MCF 10A (cell line): ENCODE data around the gene DLG2. TPM values are rescaled to one million over a fixed set of nuclear protein-coding genes. Genes with fewer than 3 reads are reported as not detected.
A peak's percentile ranks its signal among the peaks of the same experiment; 100 is the strongest.

Source experiments
- BruUV-seq: library from RNA; stranded (reverse); fragments of 400-500 nt; replicated peaks from 2 replicates; lab custom pipeline; 2021; lab: Mats Ljungman, UMichigan
- CTCF ChIA-PET: fragments of 300-600 bp; sonication (Branson Sonifier 250); formaldehyde crosslinking; extraction: SDS; loops from one replicate; lab custom pipeline; 2021; ENCODE audit warnings: antibody characterized with exemption, inconsistent platforms; lab: Yijun Ruan, JAX
- POLR2A ChIA-PET: fragments of 300-600, 350-650 bp; sonication (Branson Sonifier 250); formaldehyde crosslinking; extraction: SDS; loops from one replicate; lab custom pipeline; 2020; ENCODE audit warnings: antibody characterized with exemption, inconsistent platforms; lab: Yijun Ruan, JAX
- DNase-seq: peaks from one replicate; pipeline ENCODE4 v3.0.0-alpha.2; 2018; ENCODE audit not compliant: unreplicated experiment
- H3K27ac Mint-ChIP-seq: one replicate; pipeline ENCODE4 v1.8.0; 2022; ENCODE audit warnings: mild to moderate bottlenecking, low read depth, mixed read lengths; ENCODE audit not compliant: unreplicated experiment
- H3K27me3 Mint-ChIP-seq: one replicate; pipeline ENCODE4 v1.8.0; 2022; ENCODE audit warnings: mixed read lengths; ENCODE audit not compliant: insufficient read depth, unreplicated experiment
- H3K36me3 Mint-ChIP-seq: one replicate; pipeline ENCODE4 v1.8.0; 2022; ENCODE audit warnings: mild to moderate bottlenecking, moderate library complexity, mixed read lengths; ENCODE audit not compliant: insufficient read depth, unreplicated experiment
- H3K4me1 Mint-ChIP-seq: one replicate; pipeline ENCODE4 v1.8.0; 2022; ENCODE audit warnings: mixed read lengths; ENCODE audit not compliant: insufficient read depth, unreplicated experiment
- H3K4me3 Mint-ChIP-seq: one replicate; pipeline ENCODE4 v1.8.0; 2022; ENCODE audit warnings: mild to moderate bottlenecking, moderate library complexity, mixed read lengths; ENCODE audit not compliant: unreplicated experiment
- H3K9me3 Mint-ChIP-seq: one replicate; pipeline ENCODE4 v1.8.0; 2022; ENCODE audit warnings: mixed read lengths; ENCODE audit not compliant: unreplicated experiment
- CTCF ChIP-seq: fragments of 200-600 bp; IDR thresholded peaks from one replicate; pipeline ENCODE4 v1.8.0; 2022; ENCODE audit warnings: antibody characterized with exemption, mild to moderate bottlenecking; ENCODE audit not compliant: unreplicated experiment
- intact Hi-C: fragments of 100-400 bp; cut with micrococcal nuclease; formaldehyde crosslinking; loops from 2 replicates; pipeline ENCODE4 v1.14.1; 2022
- total RNA-seq: library from RNA; stranded (reverse); gene quantifications from 2 replicates; pipeline ENCODE4 v1.2.3, GENCODE V29; 2022

Gene DLG2
- total RNA-seq, 1 experiment from 2014 or later, result 0.26 TPM

GRCh38 chr11:83722392-83723119, 1904.6 kb downstream of the DLG2 start:
- Mint-ChIP-seq H3K4me3 (no peak overlapping the region), H3K27me3 (peaks cover 39% of the 10 kb centered on the region), H3K9me3 (no peaks in the 10 kb centered on the region), H3K27ac (no peak overlapping the region), H3K4me1 (peaks cover 6% of the 10 kb centered on the region), H3K36me3 (no peaks in the 10 kb centered on the region)
- no peak for DNase-seq
- BruUV-seq, result no TSS peak
- CTCF ChIA-PET, result interaction anchor here (0.7 to 3.8 kb wide), 7 partner anchors 10 to 430 kb away, joined by 3 to 17 read pairs (median 4); no protein-coding TSS in a partner anchor
- no peak for TF ChIP-seq CTCF
- POLR2A ChIA-PET, result interaction anchor here (0.6 kb wide), 1 partner anchor 14 kb away, joined by 3 read pairs; no protein-coding TSS in a partner anchor
- intact Hi-C loops, result loop anchor here (5.0 kb wide), 1 partner anchor 95 kb away; no protein-coding TSS in a partner anchor

GRCh38 chr11:83721263-83721662, 1905.9 kb downstream of the DLG2 start:
- H3K9me3 Mint-ChIP-seq, result no peaks in the 10 kb centered on the region
- peaks cover 11% of the 10 kb centered on the region for H3K4me1 Mint-ChIP-seq
- H3K27me3 Mint-ChIP-seq, result peaks cover 26% of the 10 kb centered on the region
- no peak for TF ChIP-seq CTCF
- DNase-seq, result peak; percentile 22
- ChIA-PET POLR2A (no interaction called here), CTCF (interaction anchor here (0.6 to 1.1 kb wide), 5 partner anchors 11 to 945 kb away, joined by 3 to 7 read pairs (median 4); no protein-coding TSS in a partner anchor)
- H3K4me3 Mint-ChIP-seq, result no peak overlapping the region
- no peak overlapping the region for H3K27ac Mint-ChIP-seq
- no peaks in the 10 kb centered on the region for H3K36me3 Mint-ChIP-seq
- intact Hi-C loops, result loop anchor here (5.0 kb wide), 1 partner anchor 96 kb away; no protein-coding TSS in a partner anchor
- BruUV-seq, result no TSS peak

GRCh38 chr11:83720675-83721074, 1906.5 kb downstream of the DLG2 start:
- BruUV-seq, result no TSS peak
- POLR2A ChIA-PET, result no interaction called here
- intact Hi-C loops, result loop anchor here (5.0 kb wide), 1 partner anchor 97 kb away; no protein-coding TSS in a partner anchor
- Mint-ChIP-seq H3K4me1 (peaks cover 11% of the 10 kb centered on the region), H3K27me3 (peaks cover 20% of the 10 kb centered on the region), H3K9me3 (no peaks in the 10 kb centered on the region), H3K27ac (no peak overlapping the region), H3K36me3 (no peaks in the 10 kb centered on the region), H3K4me3 (no peak overlapping the region)
- no peak for TF ChIP-seq CTCF
- DNase-seq, result no peak
- CTCF ChIA-PET, result interaction anchor here (0.6 to 1.1 kb wide), 6 partner anchors 11 to 945 kb away, joined by 3 to 7 read pairs (median 4); no protein-coding TSS in a partner anchor

GRCh38 chr11:83717537-83717936, 1909.6 kb downstream of the DLG2 start:
- DNase-seq, result peak; percentile 5
- BruUV-seq, result no TSS peak
- Mint-ChIP-seq H3K9me3 (no peaks in the 10 kb centered on the region), H3K27ac (no peak overlapping the region), H3K4me1 (peaks cover 17% of the 10 kb centered on the region), H3K27me3 (peaks cover 18% of the 10 kb centered on the region), H3K4me3 (no peak overlapping the region), H3K36me3 (no peaks in the 10 kb centered on the region)
- CTCF ChIA-PET, result interaction anchor here (0.7 to 1.2 kb wide), 3 partner anchors 13 to 102 kb away, joined by 3 to 5 read pairs (median 3); no protein-coding TSS in a partner anchor
- intact Hi-C loops, result no loop called here
- POLR2A ChIA-PET, result interaction anchor here (1.4 kb wide), 1 partner anchor 8 kb away, joined by 4 read pairs; no protein-coding TSS in a partner anchor
- TF ChIP-seq CTCF, result no peak
